Ovary (tissue), 3 donors: ENCODE measurements around the gene TSPAN2.

Experiments used
- EP300 ChIP-seq: sonication (generic); formaldehyde crosslinking; IDR thresholded peaks from one replicate; pipeline ENCODE4 v1.6.1; 2017; ENCODE audit warnings: antibody characterized with exemption
- TF ChIP-seq, protein P1 (sequence below), 3 donors: fragments of 450-650 bp in 2 of 3; fragments of 200-600 bp in 1 of 3; IDR thresholded peaks; one replicate each; pipeline versions ENCODE4 v1.5.1 to v1.8.0; 2016 to 2022; ENCODE audit warnings: antibody characterized with exemption in 3 of 3, mild to moderate bottlenecking in 1 of 3
- donor health status: DM: no; HTN: no; CAD: no.

GRCh38 chr1:115089420-115090185, at the start of gene TSPAN2:
- no peak for TF ChIP-seq EP300
- TF ChIP-seq, protein P1, sequence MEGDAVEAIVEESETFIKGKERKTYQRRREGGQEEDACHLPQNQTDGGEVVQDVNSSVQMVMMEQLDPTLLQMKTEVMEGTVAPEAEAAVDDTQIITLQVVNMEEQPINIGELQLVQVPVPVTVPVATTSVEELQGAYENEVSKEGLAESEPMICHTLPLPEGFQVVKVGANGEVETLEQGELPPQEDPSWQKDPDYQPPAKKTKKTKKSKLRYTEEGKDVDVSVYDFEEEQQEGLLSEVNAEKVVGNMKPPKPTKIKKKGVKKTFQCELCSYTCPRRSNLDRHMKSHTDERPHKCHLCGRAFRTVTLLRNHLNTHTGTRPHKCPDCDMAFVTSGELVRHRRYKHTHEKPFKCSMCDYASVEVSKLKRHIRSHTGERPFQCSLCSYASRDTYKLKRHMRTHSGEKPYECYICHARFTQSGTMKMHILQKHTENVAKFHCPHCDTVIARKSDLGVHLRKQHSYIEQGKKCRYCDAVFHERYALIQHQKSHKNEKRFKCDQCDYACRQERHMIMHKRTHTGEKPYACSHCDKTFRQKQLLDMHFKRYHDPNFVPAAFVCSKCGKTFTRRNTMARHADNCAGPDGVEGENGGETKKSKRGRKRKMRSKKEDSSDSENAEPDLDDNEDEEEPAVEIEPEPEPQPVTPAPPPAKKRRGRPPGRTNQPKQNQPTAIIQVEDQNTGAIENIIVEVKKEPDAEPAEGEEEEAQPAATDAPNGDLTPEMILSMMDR (IDR thresholded peaks at IDR 0.05) = no peak
